ENCODE data around the gene LTB4R.
"Not testable (repeated sequence)": the region's sequence is repeated elsewhere in the genome, so short reads cannot be mapped to it uniquely, and the experiment has no call there.

Gene LTB4R

DNA sequence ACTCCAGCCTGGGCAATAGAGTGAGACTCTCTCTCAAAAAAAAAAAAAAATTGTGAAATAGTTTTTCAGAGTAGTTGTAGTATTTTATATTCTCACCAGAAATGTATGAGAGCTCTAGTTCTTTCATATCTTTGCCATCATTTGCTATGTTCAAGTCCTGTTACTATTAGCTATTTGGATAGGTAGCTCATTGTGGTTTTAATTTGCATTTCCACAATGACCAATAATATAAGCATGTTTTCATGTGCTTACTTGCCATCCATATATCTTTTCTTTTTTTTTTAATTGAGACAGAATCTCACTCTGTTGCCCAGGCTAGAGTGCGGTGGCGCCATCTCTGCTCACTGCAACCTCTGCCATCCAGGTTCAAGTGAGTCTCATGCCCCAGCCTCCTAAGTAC, 36.9 kb downstream of the LTB4R start:
- no peak for DNase-seq

DNA sequence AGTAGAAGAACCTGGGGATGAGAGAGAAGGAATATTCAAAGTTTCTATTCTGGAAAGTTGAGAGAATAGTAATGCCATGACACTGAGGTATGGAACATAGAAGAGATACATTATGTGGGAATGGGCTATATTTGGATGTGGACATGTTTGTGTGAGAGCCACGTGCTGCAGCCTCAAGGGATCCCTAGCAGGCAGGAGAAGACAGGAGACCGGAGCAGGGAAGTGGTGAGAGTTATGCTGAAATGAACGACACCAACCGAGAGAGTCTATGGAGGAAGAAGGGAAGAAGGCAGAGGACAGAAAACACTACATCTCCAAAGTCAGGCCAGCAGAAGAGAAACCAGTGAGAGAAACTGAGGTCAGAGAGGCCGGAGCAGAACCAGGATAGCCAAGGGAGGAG, 38.4 kb downstream of the LTB4R start:
- DNase-seq, result no peak

DNA sequence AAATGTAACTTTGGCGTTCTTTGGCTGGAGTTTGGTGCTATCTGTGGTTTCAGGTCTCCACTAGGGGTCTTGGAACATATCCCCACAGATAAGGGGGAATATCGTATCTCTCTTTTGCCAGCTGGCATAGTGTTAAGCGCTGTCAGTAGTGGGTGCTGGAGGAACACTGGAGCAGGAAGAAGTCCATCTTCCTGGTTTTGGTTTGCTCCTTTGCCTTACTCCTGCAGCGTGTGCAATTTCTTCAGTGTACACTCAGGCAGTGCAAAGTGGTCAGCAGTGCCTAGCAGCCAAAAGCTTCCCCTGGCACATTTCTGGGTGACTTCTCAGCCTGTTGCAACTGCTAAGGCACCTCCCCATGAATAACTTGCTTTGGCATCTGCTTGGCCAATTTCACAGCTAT, 40.2 kb downstream of the LTB4R start:
- no peak for DNase-seq

DNA sequence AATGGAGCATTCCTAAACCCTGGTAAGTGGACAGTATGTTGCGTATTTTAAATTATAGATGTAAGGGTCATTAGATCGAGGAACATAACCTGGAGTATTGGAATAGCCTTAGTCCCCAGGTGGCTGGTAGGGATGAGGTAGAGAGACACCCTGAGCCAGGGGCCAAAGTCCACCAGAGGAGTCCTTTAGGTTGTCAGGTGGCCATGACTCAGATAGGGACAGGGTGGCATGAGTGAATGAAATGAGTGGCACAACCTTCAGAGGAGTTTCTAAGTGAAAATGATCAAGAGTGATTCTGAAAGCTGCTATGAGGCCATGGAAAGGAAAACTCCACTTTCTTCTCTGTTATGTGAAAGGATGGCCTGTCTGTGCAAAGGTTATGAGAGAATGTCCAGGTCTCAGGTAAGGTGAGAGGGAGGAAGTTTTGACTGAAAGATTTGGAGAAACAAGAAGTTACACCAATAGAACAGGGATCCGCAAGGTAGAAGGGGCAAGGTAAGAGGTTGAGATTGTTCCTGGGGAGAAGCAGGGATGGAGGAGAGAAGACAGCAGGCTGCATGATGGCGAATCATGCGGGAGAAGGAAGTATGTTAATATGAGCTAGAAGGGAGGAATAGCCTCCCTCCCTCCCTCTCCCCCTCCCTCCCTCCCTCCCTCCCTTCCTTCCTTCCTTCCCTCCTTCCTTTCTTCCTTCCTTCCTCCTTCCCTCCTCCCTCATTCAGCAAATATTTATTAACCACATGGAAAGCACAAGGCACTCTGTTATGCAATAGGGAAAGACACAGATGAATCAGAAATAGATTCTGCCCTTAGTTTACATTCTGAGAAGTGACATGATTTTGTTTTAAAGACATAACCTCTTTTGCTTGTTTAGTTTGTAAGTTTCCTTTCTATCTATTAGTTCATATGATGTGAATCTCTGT, 42.5 kb downstream of the LTB4R start:
- no peak for DNase-seq

DNA sequence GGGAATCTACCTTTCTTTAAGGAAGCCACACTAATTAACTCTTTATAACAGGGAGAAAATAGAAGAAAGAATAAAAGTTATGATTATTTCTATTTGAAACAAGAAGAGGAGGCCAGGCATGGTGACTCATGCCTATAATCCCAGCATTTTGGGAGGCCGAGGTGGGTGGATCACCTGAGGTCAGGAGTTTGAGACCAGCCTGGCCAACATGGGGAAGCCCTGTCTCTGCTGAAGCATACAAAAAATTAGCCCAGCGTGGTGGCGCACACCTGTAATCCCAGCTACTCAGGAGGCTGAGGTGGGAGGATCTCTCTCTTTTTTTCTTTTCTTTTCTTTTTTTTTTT, 43.2 kb downstream of the LTB4R start:
- not testable (repeated sequence) for DNase-seq

DNA sequence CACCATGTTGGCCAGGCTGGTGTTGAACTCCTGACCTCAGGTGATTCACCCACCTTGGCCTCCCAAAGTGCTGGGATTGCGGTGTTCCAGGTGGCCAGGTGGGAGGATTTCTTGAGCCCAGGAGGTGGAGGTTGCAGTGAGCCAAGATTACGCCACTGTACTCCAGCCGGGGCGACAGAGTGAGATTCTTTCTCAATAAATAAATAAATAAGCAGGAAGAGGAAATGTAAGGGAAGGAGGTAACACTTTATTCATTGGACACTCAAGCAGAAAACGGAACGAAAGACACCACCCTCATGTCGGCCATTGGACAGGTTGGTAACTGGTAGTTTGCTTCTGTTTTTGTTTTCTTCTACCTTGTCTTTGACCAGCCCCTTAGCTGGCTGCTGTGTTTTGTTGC, 43.7 kb downstream of the LTB4R start:
- no peak for DNase-seq

DNA sequence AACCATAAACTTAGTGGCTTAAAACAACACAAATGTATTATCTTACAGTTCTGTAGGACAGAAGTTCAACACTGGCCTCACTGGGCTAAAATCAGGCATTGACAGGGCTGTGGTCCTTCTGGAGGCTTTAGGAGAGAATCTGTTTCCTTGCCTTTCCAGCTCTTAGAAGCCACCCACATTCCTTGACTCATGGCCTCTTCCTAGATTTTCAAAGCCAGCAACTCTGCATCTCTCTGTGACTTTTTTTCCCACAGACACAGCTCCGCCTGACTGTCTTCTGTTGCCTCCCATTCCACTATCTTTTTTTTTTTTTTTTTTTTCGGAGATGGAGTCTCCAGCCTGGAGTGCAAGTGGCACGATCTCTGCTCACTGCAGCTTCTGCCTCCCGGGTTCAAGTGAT, 44.9 kb downstream of the LTB4R start:
- DNase-seq, result no peak

DNA sequence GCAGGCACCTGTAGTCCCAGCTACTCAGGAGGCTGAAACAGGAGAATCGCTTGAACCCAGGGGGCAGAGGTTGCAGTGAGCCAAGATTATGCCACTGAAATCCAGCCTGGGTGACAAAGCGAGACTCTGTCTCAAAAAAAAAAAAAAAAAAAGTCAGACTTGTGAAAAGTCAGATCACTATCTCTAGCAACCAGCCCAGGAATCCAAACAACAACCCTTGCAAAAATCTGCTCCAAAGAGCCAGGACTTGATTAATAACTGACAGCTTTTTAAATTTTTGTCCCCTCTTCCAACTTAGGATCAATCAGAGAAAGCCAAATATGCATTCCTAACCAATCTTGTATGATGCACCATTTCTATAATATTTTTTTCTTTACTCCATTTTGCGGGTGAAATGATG, 49.0 kb downstream of the LTB4R start:
- no peak for DNase-seq

DNA sequence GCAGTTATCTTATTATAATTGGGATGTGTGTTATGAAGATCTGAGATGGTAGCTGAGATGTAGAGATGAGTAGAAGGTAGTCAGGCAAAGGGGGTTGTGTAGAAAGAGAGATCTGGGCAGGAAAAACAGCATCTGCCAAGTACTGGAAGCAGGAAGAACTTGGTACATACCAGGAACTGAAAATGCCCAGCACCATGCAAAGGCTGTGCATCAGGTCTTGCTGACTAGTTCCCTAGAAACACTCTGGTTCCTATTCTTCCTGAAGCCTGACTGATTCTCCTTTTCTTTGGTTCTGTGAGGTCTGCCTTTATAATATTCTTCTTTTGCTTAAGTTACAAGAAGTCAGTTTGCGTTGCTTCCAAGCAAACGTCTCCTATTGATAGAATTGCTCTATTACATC, 50.0 kb downstream of the LTB4R start:
- no peak for DNase-seq

DNA sequence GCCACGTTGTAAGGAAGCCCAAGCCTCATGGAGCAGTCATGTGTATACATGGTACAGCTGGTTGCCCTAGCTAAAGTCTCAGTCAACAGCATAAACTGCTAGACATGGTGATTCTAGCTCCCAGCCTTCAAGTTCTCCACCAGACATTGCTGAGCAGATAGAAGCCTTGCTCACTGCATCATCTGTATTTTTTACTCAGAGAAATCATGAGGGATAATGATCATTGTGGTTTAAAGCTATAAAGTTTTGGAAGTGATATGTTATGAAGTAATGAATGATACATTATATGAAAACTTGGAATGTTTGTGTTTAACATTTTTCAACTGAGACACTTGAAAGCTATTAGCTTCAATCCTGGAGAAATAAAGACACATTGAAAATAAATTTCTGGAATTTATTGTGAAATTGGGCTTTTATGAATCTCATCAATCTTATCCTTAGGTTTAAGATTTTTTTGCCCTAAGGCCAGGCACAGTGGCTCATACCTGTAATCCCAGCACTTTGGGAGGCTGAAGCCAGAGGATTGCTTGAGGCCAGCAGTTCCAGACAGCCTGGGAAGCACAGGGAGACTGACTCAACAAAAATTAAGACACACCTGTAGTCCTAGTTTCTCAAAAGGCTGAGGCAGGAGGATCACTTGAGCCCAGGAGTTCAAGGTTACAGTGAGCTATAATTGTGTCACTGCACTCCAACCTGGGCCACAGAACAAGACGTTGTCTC, 51.1 kb downstream of the LTB4R start:
- DNase-seq, result no peak

DNA sequence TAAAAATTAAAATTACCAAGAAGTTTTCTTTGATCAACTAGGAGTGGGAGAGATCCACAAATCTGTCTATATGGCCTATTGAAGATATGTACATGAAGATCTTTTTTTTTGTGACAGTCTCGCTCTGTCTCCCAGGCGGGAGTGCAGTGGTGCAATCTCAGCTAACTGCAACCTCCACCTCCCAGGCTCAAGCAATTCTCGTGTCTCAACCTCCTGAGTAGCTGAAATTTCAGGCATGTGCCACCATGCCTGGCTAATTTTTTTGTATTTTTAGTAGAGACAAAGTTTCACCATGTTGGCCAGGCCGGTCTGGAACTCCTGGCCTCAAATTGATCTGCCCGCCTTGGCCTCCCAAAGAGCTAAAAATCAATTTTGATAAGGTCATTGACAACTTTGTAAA, 52.1 kb downstream of the LTB4R start:
- DNase-seq, result no peak

DNA sequence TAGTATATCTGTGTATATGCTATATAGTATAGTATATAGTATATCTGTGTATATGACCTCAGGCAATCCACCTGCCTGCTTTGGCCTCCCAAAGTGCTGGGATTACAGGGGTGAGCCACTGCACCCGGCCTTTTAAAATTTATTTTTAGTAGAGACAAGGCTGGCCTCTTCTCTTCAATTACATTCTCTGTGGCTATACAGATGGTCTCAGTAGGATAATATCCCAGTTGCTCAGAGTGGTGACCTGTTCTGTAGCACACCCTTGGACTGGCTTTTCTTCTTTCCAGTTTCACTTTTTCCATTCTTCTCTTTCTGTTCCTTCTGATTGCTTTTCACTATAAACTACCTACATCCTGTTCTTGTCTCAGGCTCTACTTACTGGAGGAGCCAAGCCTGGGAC, 53.5 kb downstream of the LTB4R start:
- DNase-seq, result no peak

DNA sequence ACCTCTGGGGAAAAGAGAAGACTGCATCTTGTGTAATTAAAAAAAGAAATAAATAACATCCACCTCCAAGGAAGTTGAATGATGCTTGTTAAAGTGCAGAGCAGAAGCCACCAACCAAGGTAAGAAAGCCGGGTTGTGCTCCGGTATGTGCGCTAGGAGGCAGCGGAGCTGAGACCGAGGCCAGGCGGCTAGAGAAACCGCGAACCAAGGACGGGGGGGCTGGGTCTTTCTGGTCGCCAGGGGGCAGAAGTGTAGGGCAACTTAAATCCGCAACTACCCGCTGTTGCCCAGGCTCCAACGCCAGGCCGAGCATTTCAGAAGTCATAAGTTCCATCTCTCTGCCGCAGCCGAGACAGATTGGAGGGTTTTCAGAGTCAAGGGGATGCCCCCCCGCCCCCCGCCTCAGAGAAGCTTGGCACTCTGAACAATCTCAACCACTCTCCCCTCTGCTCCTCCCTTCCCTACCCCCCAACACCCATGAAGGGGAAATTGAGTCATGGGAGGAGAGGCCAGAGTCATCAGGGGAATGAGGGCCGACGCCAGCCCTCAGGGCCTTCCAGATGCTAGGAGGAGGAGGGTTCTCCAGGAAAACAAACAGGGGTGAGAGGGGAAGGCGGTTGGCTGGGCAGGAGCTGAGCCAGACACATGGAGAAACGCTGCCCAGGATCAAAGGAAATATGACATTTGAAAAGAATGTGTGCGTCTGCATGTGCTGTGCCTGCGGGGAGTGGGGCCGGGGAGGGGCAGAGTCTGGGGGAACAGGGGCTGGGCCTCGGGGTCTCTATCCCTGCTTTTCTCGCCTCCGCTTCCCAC, 54.5 kb downstream of the LTB4R start:
- DNase-seq, result peak; percentile 75

DNA sequence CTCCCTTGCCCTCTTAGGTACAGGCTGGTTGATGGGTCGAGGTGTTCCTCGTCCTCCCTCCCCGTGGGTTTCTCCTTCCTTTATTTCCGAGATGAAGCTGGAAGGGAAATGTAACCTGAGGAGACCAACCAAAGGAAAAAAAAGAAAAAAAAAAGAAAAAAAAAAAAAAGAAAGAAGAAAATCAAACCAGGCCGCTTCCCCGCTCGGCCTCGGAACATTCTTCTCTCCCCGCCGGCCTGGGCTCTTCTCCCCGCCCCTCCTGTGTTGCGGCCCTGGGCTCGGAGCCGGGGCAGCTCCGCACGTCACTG, 55.1 kb downstream of the LTB4R start:
- no peak for DNase-seq

DNA sequence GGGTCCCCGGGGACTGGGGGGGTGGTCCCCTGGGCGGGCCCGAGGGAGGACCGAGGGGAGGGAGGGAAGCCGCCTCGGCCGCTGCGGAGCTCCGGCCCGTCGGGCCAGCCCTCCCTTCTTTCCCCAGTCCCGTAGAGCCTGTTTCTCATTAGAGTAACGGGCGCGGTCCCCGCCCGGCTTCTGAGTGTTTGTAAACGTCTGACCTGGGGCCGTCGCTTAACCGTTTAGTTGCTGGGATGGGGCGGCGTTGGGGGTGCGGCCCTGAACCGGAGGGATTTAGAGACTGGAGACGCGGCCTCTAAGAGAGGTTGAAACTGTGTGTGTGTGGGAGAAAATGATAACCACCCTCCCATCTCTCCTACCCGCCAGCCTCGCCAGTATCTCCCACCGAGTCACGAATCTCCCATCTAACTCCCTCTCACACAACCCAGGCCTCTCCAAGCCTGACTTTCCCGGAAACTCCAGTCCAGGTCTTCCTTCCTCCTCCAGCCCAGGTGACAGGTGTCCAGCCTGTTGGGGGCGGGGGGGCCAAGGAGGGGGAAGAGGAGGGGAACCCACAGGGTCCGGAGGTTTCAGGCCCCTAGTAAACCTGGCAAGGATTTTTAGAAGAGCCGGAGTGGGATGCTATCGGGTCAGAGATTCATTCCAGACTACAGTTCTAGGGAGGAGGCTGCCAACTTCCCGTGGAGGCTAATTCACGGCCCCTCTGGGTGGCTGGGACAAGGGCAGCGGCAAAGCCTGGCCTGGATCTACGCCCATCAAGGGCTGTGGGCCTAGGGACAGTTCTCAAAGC, 55.6 kb downstream of the LTB4R start:
- DNase-seq, result peak; percentile 97
